GM19324 (cell line): ENCODE results near the gene IL27RA.
A peak's percentile ranks its signal among the peaks of the same experiment; 100 is the strongest.
"Not testable (repeated sequence)": the region's sequence is repeated elsewhere in the genome, so short reads cannot be mapped to it uniquely, and the experiment has no call there.

ENCODE experiments used
- ATAC-seq: cut with Tn5 transposase; IDR thresholded peaks from one replicate; pipeline ENCODE4 v1.9.1; 2021; ENCODE audit warnings: mild to moderate bottlenecking, moderate library complexity; ENCODE audit not compliant: unreplicated experiment, low FRiP score

The IL27RA gene

DNA sequence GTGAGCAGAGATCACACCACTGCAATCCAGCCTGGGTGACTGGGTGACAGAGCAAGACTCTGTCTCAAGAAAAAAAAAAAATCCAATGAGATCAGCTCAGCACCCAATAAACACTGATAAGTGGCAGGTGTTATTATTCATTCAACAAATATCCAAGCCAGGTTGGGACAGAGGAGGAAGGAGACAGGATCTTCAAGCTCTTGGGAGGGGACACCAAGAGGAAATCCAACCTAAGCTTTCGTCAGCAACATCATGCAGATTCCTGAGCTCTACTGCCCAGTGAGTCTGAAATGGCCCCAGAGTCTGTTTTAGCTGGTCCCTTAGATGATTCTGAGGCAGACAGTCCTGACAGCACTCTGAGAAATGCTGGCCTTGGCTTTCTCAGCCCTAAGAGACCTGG is 33.1 kb upstream of the IL27RA start:
- no peak for ATAC-seq

DNA sequence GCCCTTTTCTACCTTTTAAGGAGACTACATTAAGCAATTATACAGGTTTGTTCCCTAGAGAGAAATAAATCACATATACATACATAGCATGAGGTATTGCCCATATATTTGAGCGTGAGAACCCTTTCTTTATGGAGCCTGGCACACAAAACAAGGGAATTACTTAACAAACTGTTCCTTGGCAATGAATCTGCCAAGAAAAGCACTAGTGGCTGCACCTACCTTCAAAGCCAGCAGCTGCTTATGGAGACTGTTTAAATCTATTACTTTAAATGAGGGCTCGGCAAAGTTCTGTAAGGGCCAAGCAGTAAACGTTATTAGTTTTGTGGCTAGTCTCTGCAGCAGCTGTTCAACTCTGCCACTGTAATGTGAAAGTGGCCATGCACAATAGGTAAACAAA is 32.5 kb upstream of the IL27RA start:
- no peak for ATAC-seq

DNA sequence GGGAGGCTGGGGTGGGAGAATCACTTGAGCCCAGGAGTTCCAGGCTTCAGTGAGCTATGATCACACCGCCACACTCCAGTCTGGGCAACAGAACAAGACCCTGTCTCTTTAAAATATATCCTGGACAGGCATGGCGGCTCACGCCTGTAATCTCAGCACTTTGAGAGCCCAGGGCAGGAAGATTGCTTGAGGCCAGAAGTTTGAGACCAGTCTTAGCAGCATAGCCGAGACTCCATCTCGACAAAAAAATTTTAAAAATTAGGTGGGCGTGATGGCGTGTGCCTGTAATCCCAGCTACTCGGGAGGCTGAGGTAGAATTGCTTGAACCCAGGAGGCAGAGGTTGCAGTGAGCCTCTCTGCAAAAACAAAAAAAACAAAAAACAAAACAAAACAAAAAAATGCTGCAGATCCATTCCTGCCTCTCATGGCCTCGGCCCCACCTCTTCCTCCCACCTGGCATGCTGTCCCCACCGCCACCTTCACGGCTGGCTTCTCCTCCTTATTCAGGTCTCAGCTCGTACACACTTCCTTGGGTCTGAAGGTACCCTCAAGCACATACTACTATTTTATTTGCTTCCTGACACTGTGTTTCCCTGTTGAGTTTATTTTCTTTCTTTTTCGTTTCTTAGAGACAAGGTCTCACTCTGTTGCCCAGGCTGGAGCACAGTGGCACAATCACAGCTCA is 30.7 kb upstream of the IL27RA start:
- no peak for ATAC-seq

DNA sequence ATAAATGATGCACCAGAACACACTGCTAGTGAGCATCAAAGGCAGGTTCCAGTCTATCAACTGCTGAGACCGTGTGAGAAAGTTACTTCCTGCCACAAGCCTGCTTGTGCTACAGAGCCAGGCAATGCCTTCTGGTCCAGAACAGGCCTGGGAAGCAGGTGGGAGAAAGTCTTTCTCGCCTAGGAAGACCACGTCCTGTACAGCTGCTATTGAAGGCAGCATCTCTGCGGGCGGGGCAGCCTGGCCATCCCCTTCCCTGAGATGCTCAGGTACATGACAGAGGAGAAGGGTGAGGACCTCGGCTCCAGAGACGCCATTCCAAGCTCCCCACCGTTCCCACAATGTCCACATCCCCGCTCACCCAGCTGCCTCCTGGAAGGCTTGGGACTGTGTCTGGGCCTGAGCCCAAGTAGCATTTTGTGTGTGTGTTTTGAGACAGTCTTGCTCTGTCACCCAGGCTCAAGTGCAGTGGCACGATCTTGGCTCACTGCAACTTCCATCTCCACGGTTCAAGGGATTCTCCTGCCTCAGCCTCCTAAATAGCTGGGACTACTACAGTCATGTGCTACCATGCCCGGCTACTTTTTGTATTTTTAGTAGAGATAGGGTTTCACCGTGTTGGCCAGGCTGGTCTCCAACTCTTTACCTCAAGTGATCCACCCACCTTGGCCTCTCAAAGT is 28.9 kb upstream of the IL27RA start:
- no peak for ATAC-seq

DNA sequence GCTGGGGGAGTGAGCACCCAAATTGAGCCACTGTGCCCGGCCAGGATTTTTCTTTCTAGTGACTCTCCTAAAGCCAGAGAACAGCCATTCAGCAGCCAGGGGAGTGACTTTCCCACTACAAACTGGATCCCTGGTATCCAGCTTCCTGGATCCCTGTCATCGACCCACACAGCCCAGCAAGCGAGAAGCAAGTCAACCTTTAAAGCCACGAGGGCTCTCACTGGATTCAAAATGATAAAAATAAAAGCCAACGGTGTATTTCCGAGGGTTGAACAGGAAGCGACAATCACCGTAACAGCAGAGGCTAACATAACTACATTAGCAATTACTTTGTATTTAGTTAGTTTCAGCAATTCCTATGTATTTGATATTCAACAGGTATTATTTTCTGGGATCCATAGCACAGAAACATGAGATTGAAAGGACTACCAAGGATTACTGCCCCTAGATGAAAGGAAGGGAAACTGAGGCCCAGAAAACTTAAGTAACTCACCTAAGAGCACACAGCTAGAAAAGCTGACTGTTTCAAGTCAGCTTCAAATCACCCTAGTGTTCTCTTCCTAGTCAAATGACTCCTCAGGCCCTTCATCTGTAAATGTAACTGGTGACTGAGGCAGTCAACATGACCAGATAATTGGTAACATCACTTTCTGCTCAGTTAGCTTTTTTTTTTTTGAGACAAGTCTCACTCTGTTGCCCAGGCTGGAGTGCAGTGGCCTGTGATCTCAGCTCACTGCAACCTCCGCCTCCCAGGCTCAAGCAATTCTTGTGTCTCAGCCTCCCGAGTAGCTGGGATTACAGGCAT is 28.1 kb upstream of the IL27RA start:
- no peak for ATAC-seq

DNA sequence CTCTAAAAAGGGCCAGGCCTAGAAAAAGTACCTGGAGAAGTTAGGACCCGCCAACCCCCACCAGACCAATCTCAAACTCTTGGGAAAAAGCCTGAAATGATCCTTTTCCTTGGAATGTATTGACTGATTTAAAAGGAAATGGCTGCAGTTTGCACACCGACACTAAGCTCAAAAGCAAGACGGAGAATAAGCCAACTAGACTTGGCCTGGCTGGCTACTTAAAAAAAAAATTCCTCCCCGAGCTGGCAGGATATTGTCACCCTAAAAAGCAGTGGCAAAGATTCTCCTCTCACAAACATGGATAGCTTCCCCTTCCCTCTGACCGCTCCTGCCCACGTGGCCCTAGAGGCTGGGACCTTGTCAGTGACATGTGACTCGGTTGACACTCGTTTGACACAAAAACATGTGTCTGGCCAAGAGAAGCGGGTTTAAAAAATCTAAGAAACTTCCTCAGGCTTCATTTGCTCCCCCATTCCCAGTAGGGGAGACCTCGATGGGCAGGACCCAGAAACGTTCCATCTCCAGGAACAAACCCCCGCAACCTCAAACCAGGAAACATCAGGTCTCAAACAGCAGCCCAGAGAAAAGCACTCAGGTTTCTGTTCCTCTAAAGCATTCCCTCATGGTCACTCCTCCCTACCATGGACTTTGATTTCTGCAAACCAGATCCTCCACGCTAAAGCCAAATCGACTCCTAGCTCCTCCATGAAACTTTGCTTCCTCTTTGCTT is 26.8 kb upstream of the IL27RA start:
- ATAC-seq, result no peak

DNA sequence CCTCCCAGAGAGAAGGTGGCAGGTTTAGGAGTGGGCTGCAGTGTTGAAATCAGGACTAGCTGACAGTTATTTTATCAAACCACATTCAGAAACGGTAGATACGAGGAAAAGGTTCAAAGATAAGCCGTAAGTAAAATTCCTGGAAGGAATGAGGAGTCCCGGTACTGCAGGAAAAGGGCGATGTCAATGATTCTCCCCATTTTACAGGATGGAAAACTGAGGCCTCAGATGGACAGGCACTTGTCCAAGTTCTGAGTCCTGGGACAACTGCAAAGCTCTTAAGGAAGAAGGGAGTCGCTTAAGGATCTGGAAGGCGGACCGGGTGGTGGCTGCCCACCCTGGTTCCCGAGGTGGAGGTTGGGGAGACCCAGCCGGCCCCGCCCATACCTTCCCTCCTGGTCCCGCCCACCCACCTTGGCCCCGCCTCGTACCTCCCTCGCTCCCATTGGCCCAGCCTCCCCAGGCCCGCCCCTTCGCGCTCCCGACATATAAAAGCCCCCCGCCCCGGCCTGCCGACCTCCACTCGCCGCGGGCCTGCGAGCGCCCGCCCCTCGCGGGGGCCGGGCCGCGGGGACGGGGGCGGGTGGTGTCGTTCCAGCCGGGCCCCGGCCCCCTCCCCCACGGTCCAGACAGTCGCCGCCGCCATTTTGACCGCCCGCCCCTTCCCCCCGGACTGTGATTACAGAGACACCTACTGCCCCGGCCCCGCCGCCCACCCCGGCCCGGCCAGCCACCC is 26.0 kb upstream of the IL27RA start:
- peak; percentile 48 for ATAC-seq

DNA sequence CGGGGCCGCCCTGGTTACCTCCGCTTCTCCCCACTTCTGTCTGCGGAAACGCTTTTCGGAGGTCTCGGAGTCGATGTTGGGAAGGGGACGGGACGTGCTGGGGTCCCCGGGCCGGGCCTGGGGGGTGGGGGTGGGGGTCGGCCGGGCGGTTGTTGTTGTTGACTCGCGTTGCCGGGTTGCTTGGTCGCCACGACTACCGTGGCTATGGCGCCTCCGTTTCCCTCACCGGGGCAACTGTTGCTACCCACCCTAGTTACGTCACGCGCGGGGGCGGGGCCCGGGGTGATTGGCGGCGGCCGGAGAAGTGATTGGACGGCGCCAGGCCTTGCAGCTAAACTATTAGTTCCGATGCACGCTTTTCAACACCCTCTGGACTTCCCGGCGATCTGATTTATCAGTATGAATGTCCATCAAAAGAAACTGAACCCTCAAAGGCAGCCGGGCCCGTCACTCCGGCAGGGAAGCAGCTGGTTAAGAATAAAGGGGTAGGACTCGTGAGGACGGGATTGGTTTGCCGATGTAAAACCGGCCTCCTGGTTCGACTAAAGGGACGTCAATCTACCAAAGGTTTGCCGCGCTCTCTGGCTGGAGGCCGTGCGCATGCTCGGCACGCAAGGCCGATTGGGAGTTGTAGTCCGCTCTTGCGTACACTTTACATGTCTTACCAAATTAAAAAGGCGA is 25.3 kb upstream of the IL27RA start, which contains the start of gene RFX1:
TSS of gene RFX1 (minus strand) at position 236 of the 681 bp plus-strand sequence. CDS start 12,477 bp downstream, outside the sequence.
- ATAC-seq, result peak; percentile 82

DNA sequence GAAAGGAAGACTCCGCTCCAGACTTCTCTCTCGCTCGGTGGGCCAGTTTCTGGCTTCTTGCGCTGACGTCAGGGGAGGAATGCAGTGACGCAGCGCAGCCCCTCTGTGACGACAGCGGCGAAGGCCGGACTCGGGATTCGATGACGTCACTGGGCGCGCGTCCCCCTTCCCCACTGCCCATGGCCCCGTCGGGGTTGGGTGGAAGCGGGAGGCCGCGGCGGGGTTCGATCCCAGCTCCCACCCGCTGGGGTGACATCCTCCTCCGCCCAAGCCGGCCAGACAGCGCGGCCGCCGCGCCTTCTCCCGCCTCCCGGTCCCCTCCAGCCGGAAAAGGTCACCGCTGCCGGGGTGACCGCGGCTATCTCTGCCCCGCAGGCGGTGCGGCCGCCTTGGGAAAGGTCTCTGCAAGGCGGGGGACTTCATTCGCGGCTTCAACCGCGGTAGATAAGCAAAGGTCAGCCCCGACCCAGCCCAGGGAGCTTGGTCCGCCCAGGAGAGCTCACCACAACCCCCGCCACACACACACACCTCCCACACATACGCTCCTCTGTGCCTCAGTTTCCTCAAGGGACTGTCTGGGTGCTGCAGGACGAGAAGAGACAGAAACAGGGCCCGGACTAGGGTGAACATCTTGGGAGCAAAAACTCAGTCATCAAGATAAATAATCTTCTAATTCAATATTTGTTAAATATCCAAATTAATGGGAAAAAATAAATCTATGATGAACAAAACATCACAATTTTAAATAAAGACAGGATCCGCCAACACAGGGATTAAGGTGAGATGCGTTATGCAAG is 24.6 kb upstream of the IL27RA start:
- ATAC-seq, result peak; percentile 49

DNA sequence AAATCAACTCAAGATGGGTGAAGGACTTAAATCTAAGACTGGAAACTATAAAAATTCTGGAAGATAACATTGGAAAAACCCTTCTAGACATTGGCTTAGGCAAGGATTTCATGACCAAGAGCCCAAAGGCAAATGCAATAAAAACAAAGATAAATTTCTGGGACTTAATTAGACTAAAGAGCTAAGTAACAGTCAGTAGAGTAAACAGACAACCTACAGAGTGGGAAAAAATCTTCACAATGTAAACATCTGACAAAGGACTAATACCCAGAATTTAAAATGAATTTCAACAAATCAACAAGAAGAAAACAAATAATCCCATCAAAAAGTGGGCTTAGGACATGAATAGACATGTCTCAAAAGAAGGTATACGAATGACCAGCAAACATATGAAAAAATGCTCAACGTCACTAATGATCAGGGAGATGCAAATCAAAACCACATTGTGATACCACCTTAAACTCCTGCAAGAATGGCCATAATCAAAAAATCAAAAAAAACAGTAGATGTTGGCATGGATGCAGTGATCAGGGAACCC is 19.1 kb upstream of the IL27RA start:
- ATAC-seq, result no peak

DNA sequence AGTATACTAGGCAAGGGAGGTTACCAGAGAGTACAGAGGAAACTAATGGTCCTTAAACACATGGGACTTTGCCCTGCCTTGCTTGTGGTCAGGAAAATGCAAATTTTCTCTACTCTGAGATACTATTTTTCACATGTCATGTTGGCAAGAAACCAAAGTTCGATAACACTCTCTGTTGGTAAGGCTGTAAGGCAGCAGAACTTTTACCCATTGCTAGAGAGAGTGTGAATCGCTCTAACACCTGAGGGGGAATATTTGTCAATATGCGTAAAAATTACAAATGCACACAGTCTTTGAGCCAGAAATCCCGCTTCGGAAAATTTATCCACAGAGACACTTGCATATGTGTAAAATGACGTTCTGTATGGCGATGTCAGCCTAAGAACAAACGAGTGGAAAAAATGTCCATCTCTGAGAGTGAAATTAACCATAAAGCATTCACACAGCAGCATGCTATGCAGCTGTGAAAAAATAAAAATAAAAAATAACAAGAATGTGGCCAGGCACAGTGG is 16.0 kb upstream of the IL27RA start:
- peak; percentile 83 for ATAC-seq

DNA sequence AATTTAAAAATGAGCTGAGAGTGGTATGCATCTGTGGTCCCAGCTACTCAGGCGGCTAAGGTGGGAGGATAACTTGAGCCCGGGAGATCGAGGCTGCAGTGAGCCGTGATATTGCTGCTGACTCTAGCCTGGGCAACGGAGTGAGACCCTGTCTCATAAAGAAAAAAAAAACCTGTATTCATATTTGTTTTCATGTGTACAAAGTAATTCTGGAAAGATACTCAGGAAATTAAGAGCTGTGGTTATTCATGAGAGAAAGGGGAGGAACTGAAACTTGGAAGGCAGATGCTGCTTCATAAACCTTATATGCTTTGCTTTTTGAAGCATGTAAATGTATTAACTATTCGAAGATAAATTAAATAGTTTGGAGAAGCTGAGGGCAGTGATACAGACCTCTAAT is 12.5 kb upstream of the IL27RA start:
- ATAC-seq, result no peak

DNA sequence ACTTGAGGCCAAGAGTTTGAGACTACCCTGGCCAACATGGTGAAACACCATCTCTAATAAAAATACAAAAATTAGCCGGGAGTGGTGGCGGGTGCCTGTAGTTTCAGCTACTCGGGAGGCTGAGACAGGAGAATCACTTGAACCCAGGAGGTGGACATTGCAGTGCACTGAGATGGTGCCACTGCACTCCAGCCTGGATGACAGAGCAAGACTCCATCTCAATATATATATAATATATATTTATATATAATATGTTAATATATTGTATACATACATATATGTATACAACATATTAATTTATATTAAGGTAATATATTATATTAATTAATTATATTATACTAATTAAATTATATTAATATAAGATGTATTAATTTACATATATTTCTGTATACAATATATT is 11.8 kb upstream of the IL27RA start:
- ATAC-seq, result not testable (repeated sequence)

DNA sequence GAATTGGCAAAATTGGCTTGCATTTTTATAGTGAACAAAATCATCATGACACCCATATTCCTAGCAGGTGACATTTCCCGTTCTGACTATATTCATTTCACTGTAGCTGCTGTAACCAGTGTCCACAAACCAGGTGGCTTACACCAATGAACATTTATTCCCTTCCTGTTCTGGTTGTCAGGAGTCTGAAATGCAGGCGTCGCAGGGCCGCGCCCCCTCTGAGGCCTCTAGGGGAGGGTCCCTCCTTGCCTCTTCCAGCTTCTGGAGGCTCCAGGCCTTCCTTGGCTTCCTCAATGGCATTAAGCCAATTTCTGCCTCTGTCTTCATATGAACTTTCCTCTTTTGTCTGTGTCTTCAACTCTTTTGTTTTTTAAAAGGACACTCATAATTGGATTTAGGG is 10.1 kb upstream of the IL27RA start:
- ATAC-seq, result no peak

DNA sequence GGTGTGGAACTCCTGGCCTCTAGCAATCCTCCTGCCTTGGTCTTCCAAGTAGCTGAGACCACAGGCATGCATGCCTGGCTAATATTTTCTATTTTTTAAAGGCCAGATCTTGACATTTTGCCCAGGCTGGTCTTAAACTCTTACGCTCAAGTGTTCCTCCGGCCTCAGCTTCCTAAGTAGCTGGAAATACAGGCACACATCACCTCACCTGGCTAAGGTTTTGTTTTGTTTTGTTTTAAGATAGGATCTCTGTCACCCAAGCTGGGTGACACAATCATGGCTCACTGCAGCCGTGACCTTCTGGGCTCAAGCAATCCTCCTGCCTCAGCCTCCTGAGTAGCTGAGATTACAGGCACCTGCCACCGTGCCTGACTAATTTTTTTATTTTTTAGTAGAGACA is 9.1 kb upstream of the IL27RA start:
- no peak for ATAC-seq

DNA sequence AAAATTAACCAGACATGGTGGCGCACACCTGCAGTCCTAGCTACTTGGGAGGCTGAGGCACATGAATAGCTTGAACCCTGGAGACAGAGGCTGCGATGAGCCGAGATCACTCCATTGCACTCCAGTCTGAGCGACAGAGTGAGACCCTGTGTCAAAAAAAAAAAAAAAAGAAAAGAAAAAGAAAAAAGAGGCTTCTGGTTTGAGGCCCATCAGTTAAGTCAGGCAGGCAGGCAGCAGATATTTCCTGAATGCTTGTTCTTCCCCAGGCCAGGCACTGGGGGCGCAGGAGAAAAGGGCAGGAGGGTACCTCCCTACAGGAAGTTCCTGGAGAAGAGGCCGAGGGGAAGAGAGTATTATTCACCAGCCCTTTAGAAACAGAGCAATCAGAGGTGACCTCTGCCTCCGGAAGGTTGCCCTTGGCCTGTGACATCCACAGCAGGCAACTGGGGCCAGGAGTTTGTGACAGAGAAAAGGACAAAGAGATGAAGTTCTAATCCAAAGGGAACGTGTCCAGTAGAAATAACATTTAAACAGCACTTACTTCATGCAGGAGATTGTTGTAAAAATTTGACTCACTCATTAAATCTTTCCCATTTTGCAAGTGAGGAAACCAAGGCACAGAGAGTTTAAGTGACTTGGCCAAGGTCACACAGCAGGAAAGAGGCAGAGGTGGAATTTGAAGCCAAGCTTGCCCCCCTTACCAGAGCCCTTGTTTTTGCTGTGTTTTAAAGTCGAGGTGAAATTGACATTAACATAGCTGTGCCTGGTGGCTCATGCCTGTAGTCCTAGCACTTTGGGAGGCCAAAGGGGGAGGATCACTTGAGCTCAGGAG is 7.9 kb upstream of the IL27RA start:
- ATAC-seq, result no peak

DNA sequence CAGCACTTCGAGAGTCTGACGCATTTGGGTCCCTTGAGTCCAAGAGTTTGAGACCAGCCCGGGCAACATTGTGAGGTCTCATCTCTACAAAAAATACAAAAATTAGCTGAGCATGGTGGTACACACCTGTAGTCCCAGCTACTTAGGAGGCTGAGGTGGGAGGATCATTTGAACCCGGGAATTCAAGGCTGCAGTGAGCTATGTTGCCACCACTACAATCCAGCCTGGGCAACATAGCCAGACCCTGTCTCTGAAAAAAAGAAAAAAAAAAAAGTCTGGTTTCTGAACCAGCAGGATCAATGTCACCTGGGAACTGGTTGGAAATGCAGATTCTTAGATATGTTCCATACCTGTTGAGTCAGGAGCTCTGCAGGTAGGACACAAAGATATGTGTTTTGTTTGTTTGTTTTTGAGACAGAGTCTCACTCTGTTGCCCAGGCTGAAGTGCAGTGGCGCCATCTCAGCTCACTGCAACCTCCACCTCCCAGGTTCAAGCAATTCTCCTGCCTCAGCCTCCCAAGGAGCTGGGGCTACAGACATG is 4.8 kb upstream of the IL27RA start:
- ATAC-seq, result not testable (repeated sequence)
